ENCODE data around the gene ANKRD33. TPM values are rescaled to one million over a fixed set of nuclear protein-coding genes. Genes with fewer than 3 reads are reported as not detected.
A peak's percentile ranks its signal among the peaks of the same experiment; 100 is the strongest.

Gene ANKRD33
- total RNA-seq, 1 donor from 2014 or later: not detected

GRCh38 chr12:51889216-51890132 is 1.6 kb downstream of the ANKRD33 start:
- H3K9me3 Mint-ChIP-seq (ENCODE audit: unreplicated experiment): peaks cover 3% of the 10 kb centered on the region
- H3K27me3 Mint-ChIP-seq (ENCODE audit: unreplicated experiment): peaks cover 3% of the 10 kb centered on the region
- no peak overlapping the region for H3K27ac Mint-ChIP-seq (ENCODE audit: unreplicated experiment)
- peak; percentile 11 for TF ChIP-seq CTCF (IDR thresholded peaks at IDR 0.05; ENCODE audit: partially characterized antibody, unreplicated experiment)
- H3K36me3 Mint-ChIP-seq (ENCODE audit: unreplicated experiment): peaks cover 8% of the 10 kb centered on the region
- DNase-seq: no peak
- H3K4me1 Mint-ChIP-seq (ENCODE audit: low read depth, unreplicated experiment): peaks cover 6% of the 10 kb centered on the region
- no peak overlapping the region for H3K4me3 Mint-ChIP-seq (ENCODE audit: unreplicated experiment)

DNA sequence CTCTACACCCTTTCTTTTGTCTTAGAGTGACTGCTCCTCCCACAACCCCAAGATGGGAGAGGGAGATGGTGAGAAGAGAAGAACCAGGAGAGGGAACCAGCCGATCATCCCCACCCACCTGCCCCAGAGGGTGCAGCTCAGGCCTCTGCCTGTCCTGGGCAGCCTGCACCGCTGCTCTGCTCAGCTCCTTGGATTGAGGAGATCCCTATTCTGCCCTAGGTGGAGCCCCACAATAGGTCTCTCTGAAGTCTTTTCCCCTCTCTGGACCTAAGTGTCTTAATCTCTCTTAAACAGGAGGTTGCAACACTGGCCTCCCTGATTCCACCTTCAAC is 2.2 kb downstream of the ANKRD33 start:
- H3K4me3 Mint-ChIP-seq (ENCODE audit: unreplicated experiment): no peak overlapping the region
- H3K9me3 Mint-ChIP-seq (ENCODE audit: unreplicated experiment): peaks cover 1% of the 10 kb centered on the region
- peaks cover 3% of the 10 kb centered on the region for H3K27me3 Mint-ChIP-seq (ENCODE audit: unreplicated experiment)
- no peak for DNase-seq
- H3K36me3 Mint-ChIP-seq (ENCODE audit: unreplicated experiment): peaks cover 2% of the 10 kb centered on the region
- H3K4me1 Mint-ChIP-seq (ENCODE audit: low read depth, unreplicated experiment): peaks cover 8% of the 10 kb centered on the region
- no peak for TF ChIP-seq CTCF (IDR thresholded peaks at IDR 0.05; ENCODE audit: partially characterized antibody, unreplicated experiment)
- H3K27ac Mint-ChIP-seq (ENCODE audit: unreplicated experiment): no peak overlapping the region

DNA sequence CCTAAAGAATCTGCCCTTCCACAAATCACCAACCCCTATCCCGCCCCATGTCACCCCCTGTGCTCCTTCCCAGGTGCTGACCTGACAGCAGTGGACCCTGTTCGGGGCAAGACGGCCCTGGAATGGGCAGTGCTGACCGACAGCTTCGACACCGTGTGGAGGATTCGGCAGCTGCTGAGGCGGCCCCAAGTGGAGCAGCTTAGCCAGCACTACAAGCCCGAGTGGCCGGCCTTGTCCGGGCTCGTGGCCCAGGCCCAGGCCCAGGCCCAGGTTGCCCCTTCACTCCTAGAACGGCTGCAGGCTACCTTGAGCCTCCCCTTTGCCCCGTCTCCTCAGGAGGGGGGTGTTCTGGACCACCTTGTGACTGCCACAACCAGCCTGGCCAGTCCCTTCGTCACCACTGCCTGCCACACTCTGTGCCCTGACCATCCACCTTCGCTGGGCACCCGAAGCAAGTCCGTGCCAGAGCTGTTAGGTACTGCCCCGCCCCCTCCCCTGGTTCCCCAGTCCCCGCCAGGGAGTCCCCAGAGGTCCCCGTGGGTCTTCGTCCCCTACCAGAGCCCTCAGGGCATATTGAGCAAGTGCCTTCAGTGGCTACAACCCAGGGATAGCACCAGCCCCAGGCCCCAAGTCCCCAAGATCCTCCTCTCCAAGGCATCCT is 2.7 kb downstream of the ANKRD33 start:
- Mint-ChIP-seq H3K4me1 (ENCODE audit: low read depth, unreplicated experiment) (peaks cover 9% of the 10 kb centered on the region), H3K27me3 (ENCODE audit: unreplicated experiment) (peaks cover 3% of the 10 kb centered on the region), H3K9me3 (ENCODE audit: unreplicated experiment) (peaks cover 1% of the 10 kb centered on the region), H3K27ac (ENCODE audit: unreplicated experiment) (no peak overlapping the region), H3K36me3 (ENCODE audit: unreplicated experiment) (no peaks in the 10 kb centered on the region), H3K4me3 (ENCODE audit: unreplicated experiment) (no peak overlapping the region)
- TF ChIP-seq CTCF (IDR thresholded peaks at IDR 0.05; ENCODE audit: partially characterized antibody, unreplicated experiment): no peak
- no peak for DNase-seq

GRCh38 chr12:51891843-51892242 is 3.9 kb downstream of the ANKRD33 start:
- Mint-ChIP-seq H3K4me1 (ENCODE audit: low read depth, unreplicated experiment) (peaks cover 13% of the 10 kb centered on the region), H3K27ac (ENCODE audit: unreplicated experiment) (no peak overlapping the region), H3K4me3 (ENCODE audit: unreplicated experiment) (no peak overlapping the region), H3K27me3 (ENCODE audit: unreplicated experiment) (peaks cover 5% of the 10 kb centered on the region), H3K9me3 (ENCODE audit: unreplicated experiment) (peaks cover 1% of the 10 kb centered on the region), H3K36me3 (ENCODE audit: unreplicated experiment) (no peaks in the 10 kb centered on the region)
- peak; percentile 58 for TF ChIP-seq CTCF (IDR thresholded peaks at IDR 0.05; ENCODE audit: partially characterized antibody, unreplicated experiment)
- DNase-seq: no peak

- no peak overlapping the region for H3K4me3 Mint-ChIP-seq (ENCODE audit: unreplicated experiment)
- H3K9me3 Mint-ChIP-seq (ENCODE audit: unreplicated experiment): peaks cover 3% of the 10 kb centered on the region
- DNase-seq: no peak
Measured at GRCh38 chr12:51893786-51894185, 5.9 kb downstream of the ANKRD33 start.

More at GRCh38 chr12:51893786-51894185, 5.9 kb downstream of the ANKRD33 start:
- no peak for TF ChIP-seq CTCF (IDR thresholded peaks at IDR 0.05; ENCODE audit: partially characterized antibody, unreplicated experiment)
- H3K4me1 Mint-ChIP-seq (ENCODE audit: low read depth, unreplicated experiment): peaks cover 9% of the 10 kb centered on the region
- H3K27me3 Mint-ChIP-seq (ENCODE audit: unreplicated experiment): peaks cover 2% of the 10 kb centered on the region
- no peak overlapping the region for H3K27ac Mint-ChIP-seq (ENCODE audit: unreplicated experiment)
- no peaks in the 10 kb centered on the region for H3K36me3 Mint-ChIP-seq (ENCODE audit: unreplicated experiment)

Data from glutamatergic neuron (in vitro differentiated cells).